Fibroblast of lung (primary cell): Measurements from ENCODE around the gene CMSS1. TPM values are rescaled to one million over a fixed set of nuclear protein-coding genes. Genes with fewer than 3 reads are reported as not detected.
A peak's percentile ranks its signal among the peaks of the same experiment; 100 is the strongest.

Experiments
- DNase-seq, 2 donors: peaks; one replicate each; pipeline versions ENCODE4 v3.0.0 to v3.0.0-alpha.2; 2010; ENCODE audit warnings: low read depth in 2 of 2
- H2AFZ ChIP-seq: 2 replicates; pipeline ENCODE4 v1.5.1; 2012; ENCODE audit warnings: low read length, control low read depth, inconsistent platforms
- H3K27ac ChIP-seq: 2 replicates; pipeline ENCODE4 v1.5.1; 2011; ENCODE audit warnings: low read length, control low read depth; ENCODE audit not compliant: insufficient read depth
- H3K27me3 ChIP-seq: 2 replicates; pipeline ENCODE4 v1.5.1; 2011; ENCODE audit warnings: mild to moderate bottlenecking, low read length; ENCODE audit not compliant: control insufficient read depth, insufficient read depth
- H3K36me3 ChIP-seq: 2 replicates; pipeline ENCODE4 v1.5.1; 2011; ENCODE audit warnings: low read length; ENCODE audit not compliant: control insufficient read depth, insufficient read depth
- H3K4me1 ChIP-seq: 2 replicates; pipeline ENCODE4 v1.5.1; 2011; ENCODE audit warnings: low read length; ENCODE audit not compliant: control insufficient read depth, insufficient read depth; ENCODE audit errors: extremely low read depth
- H3K4me2 ChIP-seq: 2 replicates; pipeline ENCODE4 v1.5.1; 2011; ENCODE audit warnings: low read length, control low read depth; ENCODE audit not compliant: insufficient read depth; ENCODE audit errors: extremely low read depth
- H3K4me3 ChIP-seq, 4 experiments: fragments of 200-600 bp in 1 of 4; sonication (generic) in 1 of 4; replicated peaks in 1 of 4; 2 replicates each; pipeline ENCODE4 v1.5.1; 2011 to 2016; ENCODE audit warnings: low read length in 4 of 4, low read depth in 3 of 4, mild to moderate bottlenecking in 3 of 4, control low read depth in 2 of 4, inconsistent platforms in 1 of 4, mixed read lengths in 1 of 4; ENCODE audit not compliant: insufficient read depth in 1 of 4; ENCODE audit errors: control extremely low read depth in 1 of 4
- H3K79me2 ChIP-seq: 2 replicates; pipeline ENCODE4 v1.5.1; 2012; ENCODE audit warnings: mild to moderate bottlenecking, low read length, inconsistent platforms; ENCODE audit not compliant: control insufficient read depth, insufficient read depth
- H3K9ac ChIP-seq: 2 replicates; pipeline ENCODE4 v1.5.1; 2011; ENCODE audit warnings: mild to moderate bottlenecking, low read length, control low read depth; ENCODE audit not compliant: insufficient read depth
- H3K9me3 ChIP-seq: 2 replicates; pipeline ENCODE4 v1.5.1; 2012; ENCODE audit warnings: low read depth, low read length; ENCODE audit not compliant: control insufficient read depth, insufficient read depth
- H4K20me1 ChIP-seq: 2 replicates; pipeline ENCODE4 v1.5.1; 2011; ENCODE audit warnings: low read length; ENCODE audit not compliant: control insufficient read depth, insufficient read depth; ENCODE audit errors: extremely low read depth
- EZH2 ChIP-seq: IDR thresholded peaks from 2 replicates; pipeline ENCODE4 v1.5.1; 2012; ENCODE audit warnings: low read length, control low read depth, mild to moderate bottlenecking; ENCODE audit errors: missing control alignments
- polyA plus RNA-seq, 2 donors: library from polyadenylated mRNA; depleted of rRNA in 1 of 2; stranded (reverse) in 1 of 2; unstranded in 1 of 2; fragments of >200 nt; gene quantifications; 2 replicates each; pipeline ENCODE4 v1.2.1, GENCODE V29; 2011 to 2012; ENCODE audit warnings: missing spikeins in 1 of 2
- total RNA-seq: library from RNA; depleted of rRNA; stranded (reverse); fragments of >200 nt; gene quantifications from 2 replicates; pipeline ENCODE4 v1.2.1, GENCODE V29; 2014
- TF ChIP-seq, protein P1 (sequence below), 2 donors: IDR thresholded peaks in 1 of 2; conservative IDR thresholded peaks in 1 of 2; 1 replicate in 1 of 2; 2 replicates in 1 of 2; pipeline ENCODE4 v1.5.1; 2011 to 2012; ENCODE audit warnings: low read length in 2 of 2, control low read depth in 1 of 2, inconsistent platforms in 1 of 2, low read depth in 1 of 2, mild to moderate bottlenecking in 1 of 2

CMSS1 gene
- total and polyA plus RNA-seq, 2 donors (not counting 1 experiment from before 2014, with no cell fraction given): 6.9 to 13.2 TPM

DNA sequence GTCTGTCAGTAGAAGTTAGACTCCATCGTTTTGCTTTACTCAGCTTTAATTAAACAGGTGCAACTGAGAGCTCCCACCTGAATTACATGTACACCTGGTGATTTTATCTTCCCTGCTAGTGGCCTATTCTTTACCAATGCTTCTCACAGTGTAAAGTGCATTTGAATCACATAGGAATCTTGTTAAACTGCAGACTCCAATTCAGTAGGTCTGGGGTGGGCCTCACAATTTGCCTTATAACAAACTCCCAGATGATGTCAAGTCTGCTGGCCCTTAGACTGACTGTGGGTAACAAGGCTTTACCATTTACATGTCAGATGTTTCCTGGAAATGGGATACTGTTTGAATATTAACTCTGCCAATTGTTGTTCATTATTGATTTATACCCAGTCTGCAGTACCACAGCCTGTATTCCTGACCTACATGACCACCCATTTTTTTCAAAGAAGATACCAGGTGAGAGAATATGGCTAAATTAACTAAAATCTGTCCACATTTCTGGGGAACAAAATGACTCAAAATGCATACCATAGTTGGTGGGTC lies 37.2 kb downstream of the CMSS1 start:
- H3K27ac ChIP-seq: no peak overlapping the region
- H3K27me3 ChIP-seq: no peaks in the 10 kb centered on the region
- H2AFZ ChIP-seq: no peak overlapping the region
- no peaks in the 10 kb centered on the region for H4K20me1 ChIP-seq
- no peak overlapping the region for H3K4me2 ChIP-seq
- H3K36me3 ChIP-seq: peaks cover 2% of the 10 kb centered on the region
- peaks cover 64% of the 10 kb centered on the region for H3K79me2 ChIP-seq
- no peaks in the 10 kb centered on the region for H3K9me3 ChIP-seq
- no peak overlapping the region for H3K9ac ChIP-seq
- no peak overlapping the region for H3K4me3 ChIP-seq
- H3K4me1 ChIP-seq: peaks cover 10% of the 10 kb centered on the region
- no peak for TF ChIP-seq EZH2
- TF ChIP-seq, protein P1, sequence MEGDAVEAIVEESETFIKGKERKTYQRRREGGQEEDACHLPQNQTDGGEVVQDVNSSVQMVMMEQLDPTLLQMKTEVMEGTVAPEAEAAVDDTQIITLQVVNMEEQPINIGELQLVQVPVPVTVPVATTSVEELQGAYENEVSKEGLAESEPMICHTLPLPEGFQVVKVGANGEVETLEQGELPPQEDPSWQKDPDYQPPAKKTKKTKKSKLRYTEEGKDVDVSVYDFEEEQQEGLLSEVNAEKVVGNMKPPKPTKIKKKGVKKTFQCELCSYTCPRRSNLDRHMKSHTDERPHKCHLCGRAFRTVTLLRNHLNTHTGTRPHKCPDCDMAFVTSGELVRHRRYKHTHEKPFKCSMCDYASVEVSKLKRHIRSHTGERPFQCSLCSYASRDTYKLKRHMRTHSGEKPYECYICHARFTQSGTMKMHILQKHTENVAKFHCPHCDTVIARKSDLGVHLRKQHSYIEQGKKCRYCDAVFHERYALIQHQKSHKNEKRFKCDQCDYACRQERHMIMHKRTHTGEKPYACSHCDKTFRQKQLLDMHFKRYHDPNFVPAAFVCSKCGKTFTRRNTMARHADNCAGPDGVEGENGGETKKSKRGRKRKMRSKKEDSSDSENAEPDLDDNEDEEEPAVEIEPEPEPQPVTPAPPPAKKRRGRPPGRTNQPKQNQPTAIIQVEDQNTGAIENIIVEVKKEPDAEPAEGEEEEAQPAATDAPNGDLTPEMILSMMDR (conservative IDR thresholded peaks at IDR 0.05 in 1 of 2, IDR thresholded peaks at IDR 0.05 in 1 of 2; ENCODE audit: low read depth in 1 of 2, low read length in 2 of 2): no peak
- DNase-seq: no peak

GRCh38 chr3:99855900-99856299 lies 38.2 kb downstream of the CMSS1 start:
- H2AFZ ChIP-seq: no peak overlapping the region
- TF ChIP-seq EZH2: no peak
- TF ChIP-seq, protein P1 (conservative IDR thresholded peaks at IDR 0.05 in 1 of 2, IDR thresholded peaks at IDR 0.05 in 1 of 2; ENCODE audit: low read depth in 1 of 2, low read length in 2 of 2): no peak

DNA sequence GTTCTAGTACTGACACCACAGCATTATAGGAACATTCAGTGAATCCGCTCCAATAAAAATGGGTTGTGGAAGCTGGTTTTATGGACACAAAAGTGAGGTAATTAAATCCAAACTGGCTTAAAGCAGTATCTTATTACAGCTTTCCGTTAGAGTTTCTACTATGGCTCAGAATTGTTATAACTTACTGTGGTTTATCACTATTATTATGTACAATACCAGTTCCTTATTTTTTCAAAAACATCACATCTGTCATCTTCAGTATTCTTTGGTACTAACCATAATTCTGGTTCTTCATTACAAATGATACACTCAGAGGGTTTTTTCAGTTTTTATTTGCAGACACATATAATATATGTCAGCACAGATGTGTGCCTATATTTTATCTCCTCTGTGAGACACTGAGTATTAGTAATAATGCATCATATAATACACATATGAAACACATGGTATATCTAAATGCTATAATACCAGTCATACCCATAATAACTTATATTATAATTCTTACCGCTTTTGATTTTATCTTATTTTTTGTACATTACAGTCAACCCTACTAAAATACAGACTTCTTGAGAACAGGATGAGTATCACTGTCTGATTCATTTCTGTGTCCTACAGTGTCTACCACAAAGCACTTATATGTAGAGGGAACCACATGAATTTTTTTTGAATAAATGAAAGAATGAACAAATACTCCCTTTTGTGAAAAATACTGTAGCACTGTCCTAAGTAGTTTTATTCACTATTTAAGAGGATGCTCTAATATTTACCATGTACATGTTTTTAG lies 39.0 kb downstream of the CMSS1 start:
- Histone ChIP-seq H2AFZ (no peak overlapping the region), H3K27ac (no peak overlapping the region), H3K4me2 (no peak overlapping the region), H3K9ac (no peak overlapping the region), H3K9me3 (no peaks in the 10 kb centered on the region), H3K4me1 (peaks cover 25% of the 10 kb centered on the region), H3K4me3 (no peak overlapping the region), H4K20me1 (no peaks in the 10 kb centered on the region), H3K79me2 (peaks cover 68% of the 10 kb centered on the region), H3K27me3 (no peaks in the 10 kb centered on the region), H3K36me3 (peaks cover 7% of the 10 kb centered on the region)
- peak in 1 of 2 donors; percentile 45 for DNase-seq
- TF ChIP-seq, protein P1 (conservative IDR thresholded peaks at IDR 0.05 in 1 of 2, IDR thresholded peaks at IDR 0.05 in 1 of 2; ENCODE audit: low read depth in 1 of 2, low read length in 2 of 2): no peak
- no peak for TF ChIP-seq EZH2

More at GRCh38 chr3:99855900-99856299, 38.2 kb downstream of the CMSS1 start:
- H3K27ac ChIP-seq: no peak overlapping the region
- peaks cover 20% of the 10 kb centered on the region for H3K4me1 ChIP-seq
- peaks cover 64% of the 10 kb centered on the region for H3K79me2 ChIP-seq
- H3K27me3 ChIP-seq: no peaks in the 10 kb centered on the region
- no peak overlapping the region for H3K9ac ChIP-seq
- DNase-seq: no peak
- H3K4me3 ChIP-seq: no peak overlapping the region
- H4K20me1 ChIP-seq: no peaks in the 10 kb centered on the region
- peaks cover 2% of the 10 kb centered on the region for H3K36me3 ChIP-seq
- H3K9me3 ChIP-seq: no peaks in the 10 kb centered on the region
- H3K4me2 ChIP-seq: no peak overlapping the region
